HCT116 (cell line): ENCODE measurements around the gene WAC. TPM values are rescaled to one million over a fixed set of nuclear protein-coding genes. Genes with fewer than 3 reads are reported as not detected.

Experiments used
- ATAC-seq: fragments of 200-7000 bp; cut with Tn5 transposase; 2 replicates; pipeline ENCODE4 v1.9.1; 2020; ENCODE audit warnings: mild to moderate bottlenecking, moderate library complexity
- BruUV-seq: library from RNA; stranded (reverse); fragments of 400-500 nt; replicated peaks from 2 replicates; lab custom pipeline; 2021; lab: Mats Ljungman, UMichigan
- CTCF ChIA-PET: fragments of 300-600 bp; sonication (Branson Sonifier 250); formaldehyde crosslinking; loops from one replicate; lab custom pipeline; 2021; ENCODE audit warnings: antibody characterized with exemption; lab: Charles Lee
- POLR2A ChIA-PET: fragments of 300-600, 350-600 bp; sonication (Branson Sonifier 250); formaldehyde crosslinking; loops from one replicate; lab custom pipeline; 2021; ENCODE audit warnings: antibody characterized with exemption; lab: Charles Lee
- RAD21 ChIA-PET, 2 experiments: fragments of 300-600 bp; sonication (Branson Sonifier 250); formaldehyde crosslinking; loops; one replicate each; lab custom pipeline; 2023; ENCODE audit warnings: low total read pairs in 2 of 2; ENCODE audit not compliant: uncharacterized antibody in 2 of 2, unreplicated experiment in 2 of 2, low non-redundant PET in 1 of 2; lab: Charles Lee
- DNase-seq: peaks from one replicate; pipeline ENCODE4 v3.0.0-alpha.2; 2010; ENCODE audit warnings: low read depth, low spot score
- H2AFZ ChIP-seq: fragments of 200-600 bp; shearing (Covaris generic), sonication (generic); 2 replicates; pipeline ENCODE4 v1.6.1; 2017; ENCODE audit warnings: low read depth, mixed run types, mixed read lengths, antibody characterized with exemption, low read length; ENCODE audit not compliant: poor library complexity, severe bottlenecking
- H3K27ac ChIP-seq: 2 replicates; pipeline ENCODE4 v1.5.1; 2012; ENCODE audit warnings: low read depth, low read length
- H3K27me3 ChIP-seq: fragments of 200-600 bp; sonication (generic); 2 replicates; pipeline ENCODE4 v1.6.1; 2016; ENCODE audit warnings: mixed run types, low read length, mixed read lengths; ENCODE audit not compliant: insufficient read depth
- H3K36me3 ChIP-seq, 2 experiments: fragments of 200-500 bp in 1 of 2; fragments of 200-600 bp in 1 of 2; sonication (Bioruptor generic) in 1 of 2; sonication (generic) in 1 of 2; 2 replicates each; pipeline versions ENCODE4 v1.5.1 to v1.6.1; 2014 to 2016; ENCODE audit warnings: low read length in 2 of 2, inconsistent platforms in 1 of 2, mixed read lengths in 1 of 2, mixed run types in 1 of 2; ENCODE audit not compliant: insufficient read depth in 2 of 2, control insufficient read depth in 1 of 2
- H3K4me1 ChIP-seq, 2 experiments: fragments of 200-600 bp in 1 of 2; sonication (generic) in 1 of 2; 2 replicates each; pipeline versions ENCODE4 v1.5.1 to v1.6.1; 2012 to 2017; ENCODE audit warnings: low read length in 2 of 2, inconsistent platforms in 1 of 2, mild to moderate bottlenecking in 1 of 2, mixed read lengths in 1 of 2, mixed run types in 1 of 2, moderate library complexity in 1 of 2; ENCODE audit not compliant: insufficient read depth in 2 of 2, control insufficient read depth in 1 of 2
- H3K4me2 ChIP-seq: fragments of 200-600 bp; sonication (generic); 2 replicates; pipeline ENCODE4 v1.6.1; 2017; ENCODE audit warnings: mixed run types, low read length, mixed read lengths
- H3K4me3 ChIP-seq, 2 experiments: fragments of 200-600 bp in 1 of 2; sonication (generic) in 1 of 2; replicated peaks in 1 of 2; 2 replicates each; pipeline ENCODE4 v1.5.1; 2011 to 2016; ENCODE audit warnings: low read length in 2 of 2, control low read depth in 1 of 2, low read depth in 1 of 2, mild to moderate bottlenecking in 1 of 2, mixed read lengths in 1 of 2, mixed run types in 1 of 2
- H3K79me2 ChIP-seq: fragments of 200-600 bp; sonication (generic); 2 replicates; pipeline ENCODE4 v1.6.1; 2017; ENCODE audit warnings: mild to moderate bottlenecking, mixed run types, low read length, moderate library complexity, mixed read lengths; ENCODE audit not compliant: insufficient read depth
- H3K9ac ChIP-seq: fragments of 200-600 bp; sonication (generic); 2 replicates; pipeline ENCODE4 v1.6.1; 2016; ENCODE audit warnings: low read length, mixed read lengths
- H3K9me2 ChIP-seq: fragments of 200-600 bp; sonication (generic), shearing (Covaris generic); 2 replicates; pipeline ENCODE4 v1.6.1; 2017; ENCODE audit warnings: mixed run types, mild to moderate bottlenecking, moderate library complexity; ENCODE audit not compliant: insufficient read depth
- H3K9me3 ChIP-seq, 2 experiments: fragments of 200-500 bp in 1 of 2; fragments of 200-600 bp in 1 of 2; sonication (Bioruptor generic) in 1 of 2; sonication (generic) in 1 of 2; 2 replicates each; pipeline ENCODE4 v1.6.1; 2014 to 2017; ENCODE audit warnings: low read length in 2 of 2, mixed read lengths in 2 of 2, inconsistent platforms in 1 of 2, low read depth in 1 of 2, mild to moderate bottlenecking in 1 of 2, mixed run types in 1 of 2, moderate library complexity in 1 of 2; ENCODE audit not compliant: control insufficient read depth in 1 of 2, insufficient read depth in 1 of 2
- H4K20me1 ChIP-seq: fragments of 200-600 bp; sonication (generic), shearing (Covaris generic); 2 replicates; pipeline ENCODE4 v1.6.1; 2017; ENCODE audit warnings: mixed run types, mild to moderate bottlenecking, moderate library complexity; ENCODE audit not compliant: insufficient read depth
- ATF3 ChIP-seq: IDR thresholded peaks from 2 replicates; pipeline ENCODE4 v1.6.1; 2012
- CBX3 ChIP-seq: IDR thresholded peaks from 2 replicates; pipeline ENCODE4 v1.6.1; 2012; ENCODE audit warnings: low read depth
- CTCF ChIP-seq, 3 experiments: fragments of 200-600 bp in 1 of 3; sonication (generic) in 1 of 3; IDR thresholded peaks in 2 of 3; conservative IDR thresholded peaks in 1 of 3; 2 replicates each; pipeline ENCODE4 v1.5.1; 2012 to 2017; ENCODE audit warnings: low read depth in 2 of 3, low read length in 2 of 3, antibody characterized with exemption in 1 of 3, borderline replicate concordance in 1 of 3, control low read depth in 1 of 3, mild to moderate bottlenecking in 1 of 3, mixed read lengths in 1 of 3, mixed run types in 1 of 3, moderate library complexity in 1 of 3; ENCODE audit not compliant: insufficient read depth in 1 of 3
- ELF1 ChIP-seq: IDR thresholded peaks from 2 replicates; pipeline ENCODE4 v1.6.1; 2012; ENCODE audit warnings: low read depth, borderline replicate concordance
- EZH2 ChIP-seq: fragments of 200-600 bp; sonication (generic); IDR thresholded peaks from 2 replicates; pipeline ENCODE4 v1.6.1; 2017; ENCODE audit warnings: antibody characterized with exemption, mixed run types
- FOSL1 ChIP-seq: IDR thresholded peaks from 2 replicates; pipeline ENCODE4 v1.6.1; 2012; ENCODE audit warnings: low read depth
- POLR2A ChIP-seq: IDR thresholded peaks from 2 replicates; pipeline ENCODE4 v1.7.0; 2011; ENCODE audit warnings: borderline replicate concordance; ENCODE audit not compliant: insufficient read depth, insufficient read length; ENCODE audit errors: extremely low read depth
- RAD21 ChIP-seq: IDR thresholded peaks from 2 replicates; pipeline ENCODE4 v1.6.1; 2012; ENCODE audit warnings: low read depth, mild to moderate bottlenecking
- REST ChIP-seq: IDR thresholded peaks from 2 replicates; pipeline ENCODE4 v1.6.1; 2012; ENCODE audit warnings: low read depth
- SIN3A ChIP-seq: IDR thresholded peaks from 2 replicates; pipeline ENCODE4 v1.6.1; 2012; ENCODE audit warnings: low read depth
- SRF ChIP-seq: IDR thresholded peaks from 2 replicates; pipeline ENCODE4 v1.6.1; 2012; ENCODE audit warnings: low read depth
- TCF7L2 ChIP-seq: IDR thresholded peaks from 2 replicates; pipeline ENCODE4 v1.7.0; 2011; ENCODE audit warnings: borderline replicate concordance, inconsistent platforms; ENCODE audit not compliant: insufficient read depth, insufficient read length; ENCODE audit errors: extremely low read depth
- YY1 ChIP-seq: IDR thresholded peaks from 2 replicates; pipeline ENCODE4 v1.6.1; 2011; ENCODE audit warnings: low read length, low read depth, moderate library complexity, mild to moderate bottlenecking; ENCODE audit not compliant: insufficient replicate concordance; ENCODE audit errors: extremely low read depth
- ZBTB33 ChIP-seq: IDR thresholded peaks from 2 replicates; pipeline ENCODE4 v1.6.1; 2011; ENCODE audit warnings: mild to moderate bottlenecking, low read length, moderate library complexity; ENCODE audit not compliant: insufficient replicate concordance; ENCODE audit errors: extremely low read depth
- ZFX ChIP-seq: fragments of 450-650 bp; IDR thresholded peaks from 2 replicates; pipeline ENCODE4 v1.6.1; 2017
- ZNF274 ChIP-seq: fragments of 200-500 bp; sonication (Bioruptor generic); IDR thresholded peaks from 2 replicates; pipeline ENCODE4 v1.6.1; 2014; ENCODE audit warnings: mild to moderate bottlenecking, low read depth, low read length, inconsistent platforms
- intact Hi-C: fragments of 100-400 bp; cut with micrococcal nuclease; formaldehyde crosslinking; loops from 2 replicates; pipeline ENCODE4 v1.10.0; 2022
- total RNA-seq: library from RNA; stranded (reverse); gene quantifications from one replicate; pipeline ENCODE4 v1.2.1, GENCODE V29; 2021; ENCODE audit not compliant: unreplicated experiment

Gene WAC
- total RNA-seq, 1 experiment from 2014 or later = 117 TPM

- intact Hi-C loops = no loop called here
- TSS peak; percentile 18 for BruUV-seq
- no peaks in the 10 kb centered on the region for H3K4me1 ChIP-seq
- H3K4me3 ChIP-seq = no peak overlapping the region
- no peak overlapping the region for H3K4me2 ChIP-seq
- POLR2A ChIA-PET = no interaction called here
- RAD21 ChIA-PET = no interaction called here
- no peak overlapping the region for H3K9ac ChIP-seq
- no peak overlapping the region for H3K27ac ChIP-seq
- DNase-seq (no peak), ATAC-seq (no peak)
- H3K36me3 ChIP-seq = peaks cover 28 to 41% of the 10 kb centered on the region in 2 experiments
- no peaks in the 10 kb centered on the region for H3K9me3 ChIP-seq
- CTCF ChIA-PET = no interaction called here
- no peak overlapping the region for H2AFZ ChIP-seq
- H3K27me3 ChIP-seq = no peaks in the 10 kb centered on the region
- H4K20me1 ChIP-seq = peaks cover 49% of the 10 kb centered on the region
- TF ChIP-seq TCF7L2 (no peak), ZFX (no peak), CTCF (IDR thresholded peaks at IDR 0.05 in 2 of 3, conservative IDR thresholded peaks at IDR 0.05 in 1 of 3; ENCODE audit: borderline replicate concordance in 1 of 3, insufficient read depth in 1 of 3, low read depth in 2 of 3, low read length in 2 of 3) (no peak), POLR2A (no peak), SRF (no peak), ELF1 (no peak), FOSL1 (no peak), CBX3 (no peak), YY1 (no peak), ZBTB33 (no peak), REST (no peak), ATF3 (no peak), SIN3A (no peak), RAD21 (no peak), ZNF274 (no peak), EZH2 (no peak)
- peaks cover 100% of the 10 kb centered on the region for H3K79me2 ChIP-seq
- H3K9me2 ChIP-seq = no peaks in the 10 kb centered on the region
Observed at GRCh38 chr10:28585076-28585475, 52.2 kb downstream of the WAC start.
